Adrenal gland (tissue), 12 donors: ENCODE measurements around the gene DPP6. TPM values are rescaled to one million over a fixed set of nuclear protein-coding genes. Genes with fewer than 3 reads are reported as not detected.

Source experiments
- DNase-seq, 7 donors: peaks; one replicate each; pipeline ENCODE4 v3.0.0-alpha.2; 2019 to 2020
- H3K27ac ChIP-seq, 5 donors: fragments of 200-600 bp; sonication (generic) in 4 of 5; 1 replicate in 3 of 5; 2 replicates in 2 of 5; pipeline versions ENCODE4 v1.5.1 to v1.8.0; 2016 to 2020; ENCODE audit warnings: mild to moderate bottlenecking in 1 of 5
- H3K27me3 ChIP-seq: fragments of 200-600 bp; 2 replicates; pipeline ENCODE4 v1.8.0; 2021
- H3K36me3 ChIP-seq, 2 donors: fragments of 200-600 bp; replicated peaks in 1 of 2; 1 replicate in 1 of 2; 2 replicates in 1 of 2; pipeline versions ENCODE4 v1.5.1 to v1.8.0; 2018 to 2022
- H3K4me1 ChIP-seq, 2 donors: fragments of 200-600 bp; replicated peaks in 1 of 2; 1 replicate in 1 of 2; 2 replicates in 1 of 2; pipeline versions ENCODE4 v1.5.1 to v1.8.0; 2018 to 2021
- H3K4me3 ChIP-seq, 4 donors: fragments of 200-600 bp; sonication (generic) in 3 of 4; one replicate each; pipeline ENCODE4 v1.5.1; 2016 to 2018
- H3K9me3 ChIP-seq, 3 donors: fragments of 200-600 bp; sonication (generic) in 1 of 3; replicated peaks in 1 of 3; 1 replicate in 2 of 3; 2 replicates in 1 of 3; pipeline versions ENCODE4 v1.5.1 to v1.8.0; 2016 to 2021
- POLR2A ChIP-seq, 2 donors: fragments of 450-650 bp; IDR thresholded peaks; one replicate each; pipeline ENCODE4 v1.6.1; 2017; ENCODE audit warnings: antibody characterized with exemption in 2 of 2, mild to moderate bottlenecking in 2 of 2, moderate library complexity in 1 of 2
- WGBS, 4 donors: extraction: QIAGEN DNeasy Blood & Tissue Kit in 2 of 4; methylation state at CpG; one replicate each; pipeline versions ENCODE4 v1.1.5 to v1.1.7; 2013 to 2017; 5-methylcytosine and 5-hydroxymethylcytosine counted together
- intact Hi-C, 2 donors: fragments of 100-400 bp; cut with DNase I; formaldehyde crosslinking; loops; one replicate each; pipeline versions ENCODE4 v1.14.1 to v1.15.0; 2022 to 2023
- polyA plus RNA-seq, 3 donors: library from polyadenylated mRNA; stranded (reverse); fragments of 200-250 nt in 2 of 3; fragments of 350-450 nt in 1 of 3; fragmentation: Illumina TruSeq in 1 of 3; extraction: RNeasy Lipid Tissue Mini Kit (QIAGEN cat#74804) in 1 of 3; gene quantifications; one replicate each; pipeline ENCODE4 v1.2.3, GENCODE V29; 2013 to 2014
- total RNA-seq, 9 donors: library from RNA; depleted of rRNA in 4 of 9; stranded (reverse); fragments of >200 nt in 4 of 9; fragments of 120-200 nt in 1 of 9; fragmentation: NEBNext Ultra II Directional in 1 of 9; extraction: Animal tissue kit (Norgen Biotek cat#: 25700) in 1 of 9; gene quantifications; one replicate each; pipeline versions ENCODE4 v1.1.0 to v1.2.4, GENCODE V29; 2013 to 2023
- TF ChIP-seq, protein P1 (sequence below), 6 experiments: fragments of 450-650 bp in 4 of 6; fragments of 200-600 bp in 2 of 6; sonication (generic) in 1 of 6; IDR thresholded peaks; 1 replicate in 5 of 6; 2 replicates in 1 of 6; pipeline versions ENCODE4 v1.5.1 to v1.8.0; 2016 to 2021; ENCODE audit warnings: antibody characterized with exemption in 6 of 6, mild to moderate bottlenecking in 2 of 6, moderate library complexity in 1 of 6
- donor health status: healthy with polysubstance abuse.
- donor health status: Bipolar disorder and iron deficiency.
- donor health status: DM: yes; HTN: yes; CAD: no.
- donor health status: DM: no; HTN: no; CAD: no.
- donor health status: DM: no; HTN: no; CAD: no.
- donor health status: DM: yes; HTN: yes; CAD: no.

DPP6 gene
- total and polyA plus RNA-seq, 12 donors = 0.39 to 13.1 (median 5.1) TPM

GRCh38 chr7:154881026-154881425 lies 828.8 kb downstream of the DPP6 start:
- Histone ChIP-seq H3K27ac (no peak overlapping the region), H3K9me3 (no peaks in the 10 kb centered on the region)
- intact Hi-C loops = no loop called here

DNA sequence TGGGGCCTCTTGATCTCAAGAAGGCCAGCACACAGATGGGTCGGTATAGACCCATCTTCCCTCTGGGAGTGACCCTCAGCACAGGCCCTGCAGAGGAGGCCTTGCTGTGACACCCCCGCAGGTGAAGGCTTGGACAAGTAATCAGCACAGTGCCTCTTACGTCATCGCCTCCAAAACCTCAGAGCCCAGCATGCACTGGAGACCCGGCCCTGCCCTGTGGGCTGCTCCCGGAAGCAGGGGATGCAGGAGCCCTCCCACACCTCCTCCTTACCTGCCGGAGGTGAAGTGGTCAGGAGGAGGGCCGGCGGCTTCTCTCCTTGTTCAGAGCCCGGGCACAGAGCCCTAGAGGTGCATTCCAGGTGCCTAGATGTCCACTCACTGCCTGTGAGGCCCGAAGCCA lies 829.3 kb downstream of the DPP6 start:
- H3K27me3 ChIP-seq = no peaks in the 10 kb centered on the region
- H3K4me3 ChIP-seq = no peak overlapping the region
- 92 to 100% (median 95%) methylated on average over 1 to 11 of the region's 11 CpGs for WGBS, 4 donors
- no peaks in the 10 kb centered on the region for H3K4me1 ChIP-seq
- no peak for DNase-seq
- H3K36me3 ChIP-seq = no peaks in the 10 kb centered on the region
- intact Hi-C loops = no loop called here
- H3K27ac ChIP-seq = no peak overlapping the region
- H3K9me3 ChIP-seq = no peaks in the 10 kb centered on the region
- TF ChIP-seq POLR2A (IDR thresholded peaks at IDR 0.05) = no peak
- TF ChIP-seq, protein P1, sequence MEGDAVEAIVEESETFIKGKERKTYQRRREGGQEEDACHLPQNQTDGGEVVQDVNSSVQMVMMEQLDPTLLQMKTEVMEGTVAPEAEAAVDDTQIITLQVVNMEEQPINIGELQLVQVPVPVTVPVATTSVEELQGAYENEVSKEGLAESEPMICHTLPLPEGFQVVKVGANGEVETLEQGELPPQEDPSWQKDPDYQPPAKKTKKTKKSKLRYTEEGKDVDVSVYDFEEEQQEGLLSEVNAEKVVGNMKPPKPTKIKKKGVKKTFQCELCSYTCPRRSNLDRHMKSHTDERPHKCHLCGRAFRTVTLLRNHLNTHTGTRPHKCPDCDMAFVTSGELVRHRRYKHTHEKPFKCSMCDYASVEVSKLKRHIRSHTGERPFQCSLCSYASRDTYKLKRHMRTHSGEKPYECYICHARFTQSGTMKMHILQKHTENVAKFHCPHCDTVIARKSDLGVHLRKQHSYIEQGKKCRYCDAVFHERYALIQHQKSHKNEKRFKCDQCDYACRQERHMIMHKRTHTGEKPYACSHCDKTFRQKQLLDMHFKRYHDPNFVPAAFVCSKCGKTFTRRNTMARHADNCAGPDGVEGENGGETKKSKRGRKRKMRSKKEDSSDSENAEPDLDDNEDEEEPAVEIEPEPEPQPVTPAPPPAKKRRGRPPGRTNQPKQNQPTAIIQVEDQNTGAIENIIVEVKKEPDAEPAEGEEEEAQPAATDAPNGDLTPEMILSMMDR (IDR thresholded peaks at IDR 0.05) = no peak

More at GRCh38 chr7:154881026-154881425, 828.8 kb downstream of the DPP6 start:
- Histone ChIP-seq H3K4me3 (no peak overlapping the region), H3K36me3 (no peaks in the 10 kb centered on the region), H3K4me1 (no peaks in the 10 kb centered on the region), H3K27me3 (no peaks in the 10 kb centered on the region)
- TF ChIP-seq, protein P1 (IDR thresholded peaks at IDR 0.05) = no peak
- no peak for TF ChIP-seq POLR2A (IDR thresholded peaks at IDR 0.05)
- no peak for DNase-seq
- 61 to 82% (median 77%) methylated on average over 9 of the region's 9 CpGs for WGBS, 4 donors

- Histone ChIP-seq H3K4me1 (no peaks in the 10 kb centered on the region), H3K4me3 (no peak overlapping the region), H3K36me3 (no peaks in the 10 kb centered on the region), H3K9me3 (no peaks in the 10 kb centered on the region), H3K27me3 (no peaks in the 10 kb centered on the region), H3K27ac (no peak overlapping the region)
- TF ChIP-seq, protein P1 (IDR thresholded peaks at IDR 0.05) = no peak
- TF ChIP-seq POLR2A (IDR thresholded peaks at IDR 0.05) = no peak
- DNase-seq = no peak
- intact Hi-C loops = no loop called here
- 84 to 96% (median 89%) methylated on average over 8 of the region's 8 CpGs for WGBS, 4 donors
These were observed 830.8 kb downstream of the DPP6 start for GRCh38 chr7:154882931-154883474.

DNA sequence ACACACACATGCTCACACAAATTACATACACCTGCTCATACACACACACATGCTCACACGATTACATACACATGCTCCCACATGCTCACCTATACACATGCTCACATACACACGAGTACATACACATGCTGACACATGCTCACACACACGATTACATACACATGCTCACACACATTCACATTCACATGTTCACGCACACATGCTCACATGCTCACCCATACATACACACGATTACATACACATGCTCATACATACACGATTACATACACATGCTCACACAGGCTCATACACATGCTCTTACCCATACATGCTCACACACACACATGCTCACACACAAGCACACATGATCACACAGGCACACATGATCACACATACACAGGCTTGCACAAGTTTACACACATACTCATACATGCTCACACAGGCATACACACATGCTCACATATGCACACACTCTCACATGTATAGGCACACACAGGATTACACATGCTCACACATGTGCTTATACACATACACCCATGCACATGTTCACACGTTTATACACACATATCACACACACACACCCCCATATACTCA lies 832.2 kb downstream of the DPP6 start:
- Histone ChIP-seq H3K9me3 (no peaks in the 10 kb centered on the region), H3K27ac (no peak overlapping the region), H3K27me3 (no peaks in the 10 kb centered on the region), H3K4me1 (no peaks in the 10 kb centered on the region), H3K4me3 (no peak overlapping the region), H3K36me3 (no peaks in the 10 kb centered on the region)
- WGBS, 4 donors = 90 to 92% (median 91%) methylated on average over 7 of the region's 7 CpGs
- intact Hi-C loops = no loop called here
- TF ChIP-seq, protein P1 (IDR thresholded peaks at IDR 0.05) = no peak
- TF ChIP-seq POLR2A (IDR thresholded peaks at IDR 0.05) = no peak
- no peak for DNase-seq
